Measurements from ENCODE around the gene EPHA6.
"Not testable (repeated sequence)": the region's sequence is repeated elsewhere in the genome, so short reads cannot be mapped to it uniquely, and the experiment has no call there.

EPHA6 gene

DNA sequence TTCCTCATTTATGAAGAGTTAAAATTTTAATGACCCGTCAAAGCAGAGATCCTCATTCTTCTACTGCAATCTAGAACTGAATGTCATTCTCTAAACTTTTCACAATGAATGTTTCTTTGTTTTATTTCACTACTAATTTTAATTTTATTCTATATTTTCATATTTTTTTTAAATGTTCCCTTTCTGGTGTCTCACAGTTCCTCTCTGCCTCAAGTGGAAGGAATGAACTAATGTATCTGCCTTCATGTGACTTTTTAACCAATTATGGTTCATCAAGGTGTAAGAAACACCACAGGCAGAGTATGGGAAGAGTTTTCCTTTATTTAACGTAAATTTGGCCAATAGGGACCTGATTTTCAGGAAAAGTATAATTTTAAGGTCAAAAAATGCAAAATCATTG is 441.7 kb downstream of the EPHA6 start:
- no peak overlapping the region for H3K9ac ChIP-seq (ENCODE audit: low read depth in 1 of 2, low read length in 2 of 2)
- H3K4me3 ChIP-seq (ENCODE audit: low read length in 2 of 2), result no peak overlapping the region
- no peak overlapping the region for H3K27ac ChIP-seq (ENCODE audit: low read depth in 2 of 2, low read length in 2 of 2)
- no peaks in the 10 kb centered on the region for H3K36me3 ChIP-seq (ENCODE audit: control insufficient read depth in 2 of 2, insufficient read depth in 2 of 2, low read length in 2 of 2)
- H3K4me1 ChIP-seq (ENCODE audit: control insufficient read depth in 2 of 2, insufficient read depth in 2 of 2, low read length in 2 of 2), result no peaks in the 10 kb centered on the region
- H3K9me3 ChIP-seq (ENCODE audit: control insufficient read depth in 2 of 2, low read length in 2 of 2), result no peaks in the 10 kb centered on the region
- H3K27me3 ChIP-seq (ENCODE audit: control insufficient read depth in 2 of 2, insufficient read depth in 2 of 2, low read length in 2 of 2), result no peaks in the 10 kb centered on the region

GRCh38 chr3:97257942-97258697 is 443.7 kb downstream of the EPHA6 start:
- no peak overlapping the region for H3K27ac ChIP-seq (ENCODE audit: low read depth in 2 of 2, low read length in 2 of 2)
- no peak overlapping the region for H3K4me3 ChIP-seq (ENCODE audit: low read length in 2 of 2)
- no peaks in the 10 kb centered on the region for H3K4me1 ChIP-seq (ENCODE audit: control insufficient read depth in 2 of 2, insufficient read depth in 2 of 2, low read length in 2 of 2)

DNA sequence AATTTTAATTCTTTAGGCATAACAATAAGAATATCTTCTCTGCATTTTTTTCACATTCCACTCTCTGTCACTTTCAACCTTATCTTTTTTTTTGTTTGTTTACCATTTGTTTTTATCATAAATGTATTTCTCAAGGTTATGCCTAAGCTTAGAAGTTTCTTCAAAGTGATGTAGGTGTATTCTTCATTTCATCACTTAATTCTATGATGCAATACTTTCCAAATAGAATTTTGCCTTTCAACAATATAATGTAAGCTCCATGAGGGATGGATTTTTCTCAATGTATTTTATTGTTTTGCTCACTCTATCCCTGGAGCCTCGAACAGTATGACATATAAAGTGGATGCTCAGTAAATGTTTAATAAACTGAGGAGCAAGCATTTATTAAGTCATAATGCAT is 444.9 kb downstream of the EPHA6 start:
- no peak overlapping the region for H3K4me3 ChIP-seq (ENCODE audit: low read length in 2 of 2)
- no peaks in the 10 kb centered on the region for H3K36me3 ChIP-seq (ENCODE audit: control insufficient read depth in 2 of 2, insufficient read depth in 2 of 2, low read length in 2 of 2)
- no peaks in the 10 kb centered on the region for H3K27me3 ChIP-seq (ENCODE audit: control insufficient read depth in 2 of 2, insufficient read depth in 2 of 2, low read length in 2 of 2)
- no peaks in the 10 kb centered on the region for H3K4me1 ChIP-seq (ENCODE audit: control insufficient read depth in 2 of 2, insufficient read depth in 2 of 2, low read length in 2 of 2)
- H3K9me3 ChIP-seq (ENCODE audit: control insufficient read depth in 2 of 2, low read length in 2 of 2), result no peaks in the 10 kb centered on the region
- no peak overlapping the region for H3K9ac ChIP-seq (ENCODE audit: low read depth in 1 of 2, low read length in 2 of 2)
- no peak overlapping the region for H3K27ac ChIP-seq (ENCODE audit: low read depth in 2 of 2, low read length in 2 of 2)

More at GRCh38 chr3:97257942-97258697, 443.7 kb downstream of the EPHA6 start:
- no peak overlapping the region for H3K9ac ChIP-seq (ENCODE audit: low read depth in 1 of 2, low read length in 2 of 2)
- no peaks in the 10 kb centered on the region for H3K27me3 ChIP-seq (ENCODE audit: control insufficient read depth in 2 of 2, insufficient read depth in 2 of 2, low read length in 2 of 2)
- H3K9me3 ChIP-seq (ENCODE audit: control insufficient read depth in 2 of 2, low read length in 2 of 2), result no peaks in the 10 kb centered on the region
- H3K36me3 ChIP-seq (ENCODE audit: control insufficient read depth in 2 of 2, insufficient read depth in 2 of 2, low read length in 2 of 2), result no peaks in the 10 kb centered on the region

GRCh38 chr3:97264180-97264579 is 449.8 kb downstream of the EPHA6 start:
- no peaks in the 10 kb centered on the region for H3K9me3 ChIP-seq (ENCODE audit: control insufficient read depth in 2 of 2, low read length in 2 of 2)
- no peak overlapping the region for H3K9ac ChIP-seq (ENCODE audit: low read depth in 1 of 2, low read length in 2 of 2)
- no peaks in the 10 kb centered on the region for H3K36me3 ChIP-seq (ENCODE audit: control insufficient read depth in 2 of 2, insufficient read depth in 2 of 2, low read length in 2 of 2)
- H3K27me3 ChIP-seq (ENCODE audit: control insufficient read depth in 2 of 2, insufficient read depth in 2 of 2, low read length in 2 of 2), result no peaks in the 10 kb centered on the region
- no peaks in the 10 kb centered on the region for H3K4me1 ChIP-seq (ENCODE audit: control insufficient read depth in 2 of 2, insufficient read depth in 2 of 2, low read length in 2 of 2)
- no peak overlapping the region for H3K27ac ChIP-seq (ENCODE audit: low read depth in 2 of 2, low read length in 2 of 2)
- no peak overlapping the region for H3K4me3 ChIP-seq (ENCODE audit: low read length in 2 of 2)

- Histone ChIP-seq H3K9me3 (ENCODE audit: control insufficient read depth in 2 of 2, low read length in 2 of 2) (no peaks in the 10 kb centered on the region), H3K36me3 (ENCODE audit: control insufficient read depth in 2 of 2, insufficient read depth in 2 of 2, low read length in 2 of 2) (no peaks in the 10 kb centered on the region), H3K27ac (ENCODE audit: low read depth in 2 of 2, low read length in 2 of 2) (no peak overlapping the region), H3K4me1 (ENCODE audit: control insufficient read depth in 2 of 2, insufficient read depth in 2 of 2, low read length in 2 of 2) (no peaks in the 10 kb centered on the region), H3K4me3 (ENCODE audit: low read length in 2 of 2) (no peak overlapping the region), H3K27me3 (ENCODE audit: control insufficient read depth in 2 of 2, insufficient read depth in 2 of 2, low read length in 2 of 2) (no peaks in the 10 kb centered on the region), H3K9ac (ENCODE audit: low read depth in 1 of 2, low read length in 2 of 2) (no peak overlapping the region)
Measured at GRCh38 chr3:97265237-97266005, 451.0 kb downstream of the EPHA6 start.

GRCh38 chr3:97269202-97269601 is 454.8 kb downstream of the EPHA6 start:
- Histone ChIP-seq H3K4me1 (ENCODE audit: control insufficient read depth in 2 of 2, insufficient read depth in 2 of 2, low read length in 2 of 2) (no peaks in the 10 kb centered on the region), H3K9ac (ENCODE audit: low read depth in 1 of 2, low read length in 2 of 2) (no peak overlapping the region)

GRCh38 chr3:97276879-97277550 is 462.6 kb downstream of the EPHA6 start:
- H3K9me3 ChIP-seq (ENCODE audit: control insufficient read depth in 2 of 2, low read length in 2 of 2); H3K36me3 ChIP-seq (ENCODE audit: control insufficient read depth in 2 of 2, insufficient read depth in 2 of 2, low read length in 2 of 2); H3K27me3 ChIP-seq (ENCODE audit: control insufficient read depth in 2 of 2, insufficient read depth in 2 of 2, low read length in 2 of 2); H3K4me1 ChIP-seq (ENCODE audit: control insufficient read depth in 2 of 2, insufficient read depth in 2 of 2, low read length in 2 of 2); H3K9ac ChIP-seq (ENCODE audit: low read depth in 1 of 2, low read length in 2 of 2); H3K4me3 ChIP-seq (ENCODE audit: low read length in 2 of 2); H3K27ac ChIP-seq (ENCODE audit: low read depth in 2 of 2, low read length in 2 of 2): not testable (repeated sequence)

More at GRCh38 chr3:97269202-97269601, 454.8 kb downstream of the EPHA6 start:
- no peaks in the 10 kb centered on the region for H3K27me3 ChIP-seq (ENCODE audit: control insufficient read depth in 2 of 2, insufficient read depth in 2 of 2, low read length in 2 of 2)
- no peaks in the 10 kb centered on the region for H3K9me3 ChIP-seq (ENCODE audit: control insufficient read depth in 2 of 2, low read length in 2 of 2)
- no peak overlapping the region for H3K4me3 ChIP-seq (ENCODE audit: low read length in 2 of 2)
- no peak overlapping the region for H3K27ac ChIP-seq (ENCODE audit: low read depth in 2 of 2, low read length in 2 of 2)
- H3K36me3 ChIP-seq (ENCODE audit: control insufficient read depth in 2 of 2, insufficient read depth in 2 of 2, low read length in 2 of 2), result no peaks in the 10 kb centered on the region

- no peaks in the 10 kb centered on the region for H3K4me1 ChIP-seq (ENCODE audit: control insufficient read depth in 2 of 2, insufficient read depth in 2 of 2, low read length in 2 of 2)
- no peak overlapping the region for H3K9ac ChIP-seq (ENCODE audit: low read depth in 1 of 2, low read length in 2 of 2)
- H3K36me3 ChIP-seq (ENCODE audit: control insufficient read depth in 2 of 2, insufficient read depth in 2 of 2, low read length in 2 of 2), result no peaks in the 10 kb centered on the region
- no peak overlapping the region for H3K4me3 ChIP-seq (ENCODE audit: low read length in 2 of 2)
- H3K27me3 ChIP-seq (ENCODE audit: control insufficient read depth in 2 of 2, insufficient read depth in 2 of 2, low read length in 2 of 2), result no peaks in the 10 kb centered on the region
- no peak overlapping the region for H3K27ac ChIP-seq (ENCODE audit: low read depth in 2 of 2, low read length in 2 of 2)
- H3K9me3 ChIP-seq (ENCODE audit: control insufficient read depth in 2 of 2, low read length in 2 of 2), result no peaks in the 10 kb centered on the region
Measured at GRCh38 chr3:97277708-97278107, 463.3 kb downstream of the EPHA6 start.

GRCh38 chr3:97278506-97278905 is 464.1 kb downstream of the EPHA6 start:
- Histone ChIP-seq H3K4me1 (ENCODE audit: control insufficient read depth in 2 of 2, insufficient read depth in 2 of 2, low read length in 2 of 2) (no peaks in the 10 kb centered on the region), H3K9me3 (ENCODE audit: control insufficient read depth in 2 of 2, low read length in 2 of 2) (no peaks in the 10 kb centered on the region), H3K27me3 (ENCODE audit: control insufficient read depth in 2 of 2, insufficient read depth in 2 of 2, low read length in 2 of 2) (no peaks in the 10 kb centered on the region), H3K9ac (ENCODE audit: low read depth in 1 of 2, low read length in 2 of 2) (no peak overlapping the region), H3K4me3 (ENCODE audit: low read length in 2 of 2) (no peak overlapping the region), H3K27ac (ENCODE audit: low read depth in 2 of 2, low read length in 2 of 2) (no peak overlapping the region), H3K36me3 (ENCODE audit: control insufficient read depth in 2 of 2, insufficient read depth in 2 of 2, low read length in 2 of 2) (no peaks in the 10 kb centered on the region)

DNA sequence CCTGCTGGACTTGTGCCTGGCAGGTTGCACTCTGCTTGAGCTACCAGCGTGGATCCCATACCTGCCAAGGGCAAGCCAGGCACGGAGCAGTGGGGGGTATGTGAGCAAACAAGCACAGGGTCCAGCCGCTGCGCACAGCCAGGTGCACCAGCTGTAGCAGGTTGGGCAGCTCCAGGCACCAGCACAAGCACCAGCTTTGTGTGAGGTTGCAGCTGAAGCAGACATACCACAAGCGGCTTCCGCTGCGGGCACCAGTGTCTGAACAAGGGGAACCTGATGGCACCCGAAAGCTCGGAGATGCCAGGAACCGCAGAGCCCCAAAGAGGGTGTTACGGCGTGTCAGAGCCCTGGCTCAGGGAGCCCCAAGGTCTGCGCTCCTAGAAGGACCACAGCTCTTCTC is 477.5 kb downstream of the EPHA6 start:
- no peaks in the 10 kb centered on the region for H3K9me3 ChIP-seq (ENCODE audit: control insufficient read depth in 2 of 2, low read length in 2 of 2)
- H3K27ac ChIP-seq (ENCODE audit: low read depth in 2 of 2, low read length in 2 of 2), result no peak overlapping the region

More for the DNA sequence above, 477.5 kb downstream of the EPHA6 start:
- Histone ChIP-seq H3K27me3 (ENCODE audit: control insufficient read depth in 2 of 2, insufficient read depth in 2 of 2, low read length in 2 of 2) (no peaks in the 10 kb centered on the region), H3K9ac (ENCODE audit: low read depth in 1 of 2, low read length in 2 of 2) (no peak overlapping the region), H3K4me3 (ENCODE audit: low read length in 2 of 2) (no peak overlapping the region), H3K36me3 (ENCODE audit: control insufficient read depth in 2 of 2, insufficient read depth in 2 of 2, low read length in 2 of 2) (no peaks in the 10 kb centered on the region), H3K4me1 (ENCODE audit: control insufficient read depth in 2 of 2, insufficient read depth in 2 of 2, low read length in 2 of 2) (no peaks in the 10 kb centered on the region)
